ENCODE measurements around the gene GK.

GRCh38 chrX:30653415-30654131 is at the start of gene GK:
- TF ChIP-seq CTCF (IDR thresholded peaks at IDR 0.05) (no peak), EZH2 (IDR thresholded peaks at IDR 0.05; ENCODE audit: borderline replicate concordance, insufficient read depth, low read depth, low read length, poor library complexity, severe bottlenecking) (no peak)

Measured in B cell (primary cell).